ENCODE measurements around the gene UMODL1. TPM values are rescaled to one million over a fixed set of nuclear protein-coding genes. Genes with fewer than 3 reads are reported as not detected.

UMODL1 gene
- total RNA-seq, 1 donor from 2014 or later: 0.19 TPM

- Mint-ChIP-seq H3K9me3 (ENCODE audit: low read depth) (peaks cover 5% of the 10 kb centered on the region), H3K27me3 (peaks cover 5% of the 10 kb centered on the region), H3K4me3 (ENCODE audit: low read depth) (no peak overlapping the region), H3K36me3 (ENCODE audit: insufficient read depth) (no peaks in the 10 kb centered on the region), H3K27ac (peak overlapping the region; percentile 42), H3K4me1 (ENCODE audit: low read depth) (no peaks in the 10 kb centered on the region)
- TF ChIP-seq CTCF (IDR thresholded peaks at IDR 0.05; ENCODE audit: unreplicated experiment): no peak
- no peak for DNase-seq (ENCODE audit: low spot score, unreplicated experiment)
Measured at GRCh38 chr21:42031241-42031640, 39.9 kb upstream of the UMODL1 start.

GRCh38 chr21:42031816-42032215 lies 39.3 kb upstream of the UMODL1 start:
- Mint-ChIP-seq H3K27ac (no peak overlapping the region), H3K9me3 (ENCODE audit: low read depth) (peaks cover 5% of the 10 kb centered on the region), H3K27me3 (peaks cover 5% of the 10 kb centered on the region), H3K4me3 (ENCODE audit: low read depth) (no peak overlapping the region), H3K36me3 (ENCODE audit: insufficient read depth) (no peaks in the 10 kb centered on the region), H3K4me1 (ENCODE audit: low read depth) (no peaks in the 10 kb centered on the region)
- no peak for DNase-seq (ENCODE audit: low spot score, unreplicated experiment)
- TF ChIP-seq CTCF (IDR thresholded peaks at IDR 0.05; ENCODE audit: unreplicated experiment): no peak

- TF ChIP-seq CTCF (IDR thresholded peaks at IDR 0.05; ENCODE audit: unreplicated experiment): no peak
- Mint-ChIP-seq H3K27me3 (peaks cover 5% of the 10 kb centered on the region), H3K36me3 (ENCODE audit: insufficient read depth) (no peaks in the 10 kb centered on the region), H3K4me1 (ENCODE audit: low read depth) (no peaks in the 10 kb centered on the region), H3K27ac (no peak overlapping the region), H3K4me3 (ENCODE audit: low read depth) (no peak overlapping the region), H3K9me3 (ENCODE audit: low read depth) (peaks cover 5% of the 10 kb centered on the region)
- no peak for DNase-seq (ENCODE audit: low spot score, unreplicated experiment)
Measured at GRCh38 chr21:42032266-42032665, 38.9 kb upstream of the UMODL1 start.

GRCh38 chr21:42032968-42033367 lies 38.1 kb upstream of the UMODL1 start:
- peaks cover 2% of the 10 kb centered on the region for H3K4me1 Mint-ChIP-seq (ENCODE audit: low read depth)
- no peak overlapping the region for H3K27ac Mint-ChIP-seq
- peaks cover 5% of the 10 kb centered on the region for H3K9me3 Mint-ChIP-seq (ENCODE audit: low read depth)
- H3K27me3 Mint-ChIP-seq: peaks cover 5% of the 10 kb centered on the region
- no peak overlapping the region for H3K4me3 Mint-ChIP-seq (ENCODE audit: low read depth)
- DNase-seq (ENCODE audit: low spot score, unreplicated experiment): no peak
- no peak for TF ChIP-seq CTCF (IDR thresholded peaks at IDR 0.05; ENCODE audit: unreplicated experiment)
- H3K36me3 Mint-ChIP-seq (ENCODE audit: insufficient read depth): no peaks in the 10 kb centered on the region

- peaks cover 8% of the 10 kb centered on the region for H3K9me3 Mint-ChIP-seq (ENCODE audit: low read depth)
- H3K4me1 Mint-ChIP-seq (ENCODE audit: low read depth): peaks cover 10% of the 10 kb centered on the region
- no peaks in the 10 kb centered on the region for H3K36me3 Mint-ChIP-seq (ENCODE audit: insufficient read depth)
- no peak for DNase-seq (ENCODE audit: low spot score, unreplicated experiment)
- no peak overlapping the region for H3K4me3 Mint-ChIP-seq (ENCODE audit: low read depth)
- TF ChIP-seq CTCF (IDR thresholded peaks at IDR 0.05; ENCODE audit: unreplicated experiment): no peak
- no peak overlapping the region for H3K27ac Mint-ChIP-seq
- H3K27me3 Mint-ChIP-seq: peaks cover 12% of the 10 kb centered on the region
Measured at GRCh38 chr21:42036313-42036712, 34.8 kb upstream of the UMODL1 start.
